Measurements from ENCODE around the gene IDNK.

- TF ChIP-seq CTCF (IDR thresholded peaks at IDR 0.05) (peak; percentile 58 to 69 (median 63)), POLR2A (IDR thresholded peaks at IDR 0.05) (no peak), EP300 (IDR thresholded peaks at IDR 0.05) (no peak)
Measured at GRCh38 chr9:83583151-83584014, 39.6 kb upstream of the IDNK start.
